SK-N-SH (cell line): ENCODE data around the gene SPOCK1. TPM values are rescaled to one million over a fixed set of nuclear protein-coding genes. Genes with fewer than 3 reads are reported as not detected.

Experiments used
- CTCF ChIA-PET: fragments of 300-600, 350-600 bp; formaldehyde crosslinking; extraction: SDS; loops from one replicate; lab custom pipeline; 2021; lab: Yijun Ruan, JAX
- POLR2A ChIA-PET: fragments of 350-600 bp; sonication (Branson Sonifier 250); formaldehyde crosslinking; extraction: SDS; loops from one replicate; lab custom pipeline; 2020; ENCODE audit warnings: antibody characterized with exemption, inconsistent platforms; lab: Yijun Ruan, JAX
- DNase-seq: peaks from one replicate; pipeline ENCODE4 v3.0.0; 2012
- H2AFZ ChIP-seq: fragments of 200-600 bp; sonication (generic); 2 replicates; pipeline ENCODE4 v1.8.1; 2016; ENCODE audit warnings: antibody characterized with exemption, mild to moderate bottlenecking, low read depth
- H3F3A ChIP-seq: fragments of 200-600 bp; sonication (generic); replicated peaks from 2 replicates; pipeline ENCODE3; 2016; ENCODE audit warnings: antibody characterized with exemption, mild to moderate bottlenecking; ENCODE audit not compliant: insufficient read depth
- H3K27ac ChIP-seq, 2 experiments: fragments of 200-500 bp in 1 of 2; fragments of 200-600 bp in 1 of 2; sonication (Bioruptor generic) in 1 of 2; sonication (generic), shearing (Covaris generic) in 1 of 2; 2 replicates each; pipeline versions ENCODE4 v1.5.1 to v1.6.1; 2014 to 2016; ENCODE audit warnings: low read depth in 2 of 2, inconsistent platforms in 1 of 2, low read length in 1 of 2, mild to moderate bottlenecking in 1 of 2, mixed read lengths in 1 of 2
- H3K27me3 ChIP-seq: fragments of 200-600 bp; sonication (generic), shearing (Covaris generic); 2 replicates; pipeline ENCODE4 v1.6.1; 2016; ENCODE audit warnings: mixed run types; ENCODE audit not compliant: insufficient read depth
- H3K36me3 ChIP-seq, 2 experiments: fragments of 200-500 bp in 1 of 2; fragments of 200-600 bp in 1 of 2; sonication (Bioruptor generic) in 1 of 2; sonication (generic) in 1 of 2; replicated peaks in 1 of 2; 2 replicates each; pipeline versions ENCODE3 to v1.5.1; 2014 to 2016; ENCODE audit warnings: low read length in 1 of 2, mild to moderate bottlenecking in 1 of 2; ENCODE audit not compliant: insufficient read depth in 2 of 2, control insufficient read depth in 1 of 2
- H3K4me1 ChIP-seq, 2 experiments: fragments of 200-500 bp in 1 of 2; fragments of 200-600 bp in 1 of 2; sonication (Bioruptor generic) in 1 of 2; sonication (generic), shearing (Covaris generic) in 1 of 2; 2 replicates each; pipeline versions ENCODE4 v1.5.1 to v1.6.1; 2014 to 2016; ENCODE audit warnings: low read depth in 1 of 2, low read length in 1 of 2, mixed run types in 1 of 2; ENCODE audit not compliant: insufficient read depth in 2 of 2, control insufficient read depth in 1 of 2
- H3K4me2 ChIP-seq: fragments of 200-600 bp; sonication (generic), shearing (Covaris generic); 2 replicates; pipeline ENCODE4 v1.6.1; 2017; ENCODE audit warnings: mixed run types
- H3K4me3 ChIP-seq, 2 experiments: fragments of 200-500 bp in 1 of 2; fragments of 200-600 bp in 1 of 2; sonication (Bioruptor generic) in 1 of 2; sonication (generic), shearing (Covaris generic) in 1 of 2; 2 replicates each; pipeline versions ENCODE4 v1.5.1 to v1.8.1; 2014 to 2016; ENCODE audit warnings: low read depth in 2 of 2, inconsistent platforms in 1 of 2, low read length in 1 of 2, mild to moderate bottlenecking in 1 of 2, mixed read lengths in 1 of 2, moderate library complexity in 1 of 2
- H3K79me2 ChIP-seq: fragments of 200-600 bp; sonication (generic); 2 replicates; pipeline ENCODE4 v1.8.1; 2017; ENCODE audit warnings: mild to moderate bottlenecking; ENCODE audit not compliant: insufficient read depth
- H3K9ac ChIP-seq: fragments of 200-600 bp; sonication (generic); 2 replicates; pipeline ENCODE4 v1.6.1; 2017; ENCODE audit warnings: mixed run types
- H3K9me2 ChIP-seq: fragments of 200-600 bp; sonication (generic); 2 replicates; pipeline ENCODE4 v1.6.1; 2017; ENCODE audit warnings: mixed run types
- H3K9me3 ChIP-seq: fragments of 200-600 bp; sonication (generic); 2 replicates; pipeline ENCODE4 v1.6.1; 2017; ENCODE audit warnings: mixed run types, mild to moderate bottlenecking, moderate library complexity
- H4K20me1 ChIP-seq: fragments of 200-600 bp; sonication (generic); 2 replicates; pipeline ENCODE4 v1.6.1; 2017; ENCODE audit warnings: mild to moderate bottlenecking, mixed run types; ENCODE audit not compliant: insufficient read depth
- CHD2 ChIP-seq: fragments of 150-350 bp; IDR thresholded peaks from 2 replicates; pipeline ENCODE4 v1.6.1; 2018; ENCODE audit warnings: low read length; ENCODE audit not compliant: partially characterized antibody
- CTCF ChIP-seq: fragments of 200-600 bp; sonication (generic); IDR thresholded peaks from 2 replicates; pipeline ENCODE4 v1.6.1; 2017; ENCODE audit warnings: antibody characterized with exemption, mild to moderate bottlenecking, moderate library complexity
- EP300 ChIP-seq, 2 experiments: IDR thresholded peaks; 2 replicates each; pipeline versions ENCODE4 v1.4.0 to v1.6.1; 2012; ENCODE audit warnings: borderline replicate concordance in 1 of 2, low read depth in 1 of 2, low read length in 1 of 2
- FOSL2 ChIP-seq: IDR thresholded peaks from 2 replicates; pipeline ENCODE4 v1.4.0; 2012; ENCODE audit warnings: low read depth, mild to moderate bottlenecking, moderate library complexity, borderline replicate concordance
- GABPA ChIP-seq: IDR thresholded peaks from 2 replicates; pipeline ENCODE4 v1.4.0; 2012; ENCODE audit warnings: low read depth, mild to moderate bottlenecking
- GATA2 ChIP-seq: sonication (generic); formaldehyde crosslinking; IDR thresholded peaks from 2 replicates; pipeline ENCODE4 v1.5.0; 2020; ENCODE audit warnings: mild to moderate bottlenecking, missing genetic modification reagents
- NRF1 ChIP-seq: IDR thresholded peaks from 2 replicates; pipeline ENCODE4 v1.6.1; 2012; ENCODE audit warnings: low read depth, mild to moderate bottlenecking, low read length
- RCOR1 ChIP-seq: fragments of 150-350 bp; IDR thresholded peaks from 2 replicates; pipeline ENCODE4 v1.6.1; 2017; ENCODE audit warnings: antibody characterized with exemption, low read length
- REST ChIP-seq: IDR thresholded peaks from 2 replicates; pipeline ENCODE4 v1.6.1; 2012; ENCODE audit warnings: mild to moderate bottlenecking, low read depth, low read length, moderate library complexity
- TAF1 ChIP-seq: IDR thresholded peaks from 2 replicates; pipeline ENCODE4 v1.6.1; 2012; ENCODE audit warnings: low read depth, mild to moderate bottlenecking, low read length, moderate library complexity, borderline replicate concordance
- WGBS: methylation state at CpG from one replicate; pipeline ENCODE4 v1.1.6; 2017; ENCODE audit warnings: low lambda C conversion rate; 5-methylcytosine and 5-hydroxymethylcytosine counted together
- polyA plus RNA-seq, 3 experiments: library from polyadenylated mRNA; depleted of rRNA; stranded (reverse); fragments of >200 nt; gene quantifications; 2 replicates each; pipeline ENCODE4 v1.2.3, GENCODE V29; 2012
- TF ChIP-seq, protein P1 (sequence below): fragments of 150-350 bp; IDR thresholded peaks from 2 replicates; pipeline ENCODE4 v1.6.1; 2016; ENCODE audit warnings: mild to moderate bottlenecking, low read depth, low read length

The SPOCK1 gene
- polyA plus RNA-seq, 1 of the 3 experiments (the other 2 are of a cell fraction): 11.3 TPM

DNA sequence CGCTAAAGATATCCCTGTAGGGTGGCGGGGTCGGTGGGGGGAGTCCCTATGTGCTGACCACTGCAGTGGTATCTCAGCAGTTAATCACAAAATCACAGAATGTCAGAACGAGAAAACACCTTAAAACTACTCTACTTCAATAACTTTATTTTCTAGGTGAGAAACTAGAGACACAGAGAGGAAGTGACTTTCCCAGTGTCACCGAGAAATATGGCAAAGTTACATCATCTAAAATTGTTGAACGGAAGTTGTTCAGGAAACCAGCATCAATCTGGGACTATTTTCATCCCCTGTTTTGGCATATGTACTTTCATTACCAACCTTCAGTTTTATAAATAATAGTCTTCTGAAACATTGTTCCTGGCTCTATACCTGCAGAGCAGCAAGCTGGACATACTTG, 384.0 kb downstream of the SPOCK1 start (continued):
- TF ChIP-seq FOSL2: no peak
- no peak for TF ChIP-seq NRF1
- no peak for TF ChIP-seq TAF1
- TF ChIP-seq CHD2: no peak
- TF ChIP-seq RCOR1: no peak
- TF ChIP-seq, all 33 proteins: peak for 0

- CTCF ChIA-PET: no interaction called here
- WGBS: 17% methylated on average over 2 of the region's 2 CpGs
- peak; percentile 37 for DNase-seq
- Histone ChIP-seq H3K36me3 (peaks cover 0 to 14% of the 10 kb centered on the region in 2 experiments), H3K4me2 (peak overlapping the region; percentile 30; the same call in 1 of the 2 replicates), H3K27me3 (no peaks in the 10 kb centered on the region), H3K27ac (peak overlapping the region; percentile 5 to 80; a peak in 3 of 4 replicates), H3K4me1 (peaks cover 11 to 21% of the 10 kb centered on the region in 2 experiments; a peak in 2 of 4 replicates), H4K20me1 (no peaks in the 10 kb centered on the region), H2AFZ (no peak overlapping the region), H3K9ac (no peak overlapping the region; the same call in 1 of the 2 replicates), H3K9me2 (no peaks in the 10 kb centered on the region), H3K4me3 (no peak overlapping the region), H3K79me2 (no peaks in the 10 kb centered on the region), H3K9me3 (no peaks in the 10 kb centered on the region), H3F3A (no peaks in the 10 kb centered on the region)
- POLR2A ChIA-PET: no interaction called here
- no peak for TF ChIP-seq GABPA
- no peak for TF ChIP-seq TAF1
- peak; percentile 43; the same call in 1 of the 2 replicates for TF ChIP-seq GATA2
- TF ChIP-seq EP300 (IDR thresholded peaks at IDR 0.05; ENCODE audit: borderline replicate concordance in 1 of 2, low read depth in 1 of 2, low read length in 1 of 2): peak in 1 of 2 experiments; percentile 39; a peak in 1 of 4 replicates
- TF ChIP-seq, protein P1, sequence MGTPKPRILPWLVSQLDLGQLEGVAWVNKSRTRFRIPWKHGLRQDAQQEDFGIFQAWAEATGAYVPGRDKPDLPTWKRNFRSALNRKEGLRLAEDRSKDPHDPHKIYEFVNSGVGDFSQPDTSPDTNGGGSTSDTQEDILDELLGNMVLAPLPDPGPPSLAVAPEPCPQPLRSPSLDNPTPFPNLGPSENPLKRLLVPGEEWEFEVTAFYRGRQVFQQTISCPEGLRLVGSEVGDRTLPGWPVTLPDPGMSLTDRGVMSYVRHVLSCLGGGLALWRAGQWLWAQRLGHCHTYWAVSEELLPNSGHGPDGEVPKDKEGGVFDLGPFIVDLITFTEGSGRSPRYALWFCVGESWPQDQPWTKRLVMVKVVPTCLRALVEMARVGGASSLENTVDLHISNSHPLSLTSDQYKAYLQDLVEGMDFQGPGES: no peak
- TF ChIP-seq CTCF: peak; percentile 19; the same call in 1 of the 2 replicates
- no peak for TF ChIP-seq REST
Observed at GRCh38 chr5:137114529-137114928, 384.6 kb downstream of the SPOCK1 start.
